Ovary (tissue), 3 donors: Measurements from ENCODE around the gene NCK2.
"Not testable (repeated sequence)": the region's sequence is repeated elsewhere in the genome, so short reads cannot be mapped to it uniquely, and the experiment has no call there.

Source experiments
- EP300 ChIP-seq: sonication (generic); formaldehyde crosslinking; IDR thresholded peaks from one replicate; pipeline ENCODE4 v1.6.1; 2017; ENCODE audit warnings: antibody characterized with exemption
- POLR2A ChIP-seq: fragments of 450-650 bp; IDR thresholded peaks from one replicate; pipeline ENCODE4 v1.6.1; 2017; ENCODE audit warnings: antibody characterized with exemption, mild to moderate bottlenecking, moderate library complexity
- TF ChIP-seq, protein P1 (sequence below), 3 donors: fragments of 450-650 bp in 2 of 3; fragments of 200-600 bp in 1 of 3; IDR thresholded peaks; one replicate each; pipeline versions ENCODE4 v1.5.1 to v1.8.0; 2016 to 2022; ENCODE audit warnings: antibody characterized with exemption in 3 of 3, mild to moderate bottlenecking in 1 of 3
- donor health status: DM: no; HTN: no; CAD: no.

DNA sequence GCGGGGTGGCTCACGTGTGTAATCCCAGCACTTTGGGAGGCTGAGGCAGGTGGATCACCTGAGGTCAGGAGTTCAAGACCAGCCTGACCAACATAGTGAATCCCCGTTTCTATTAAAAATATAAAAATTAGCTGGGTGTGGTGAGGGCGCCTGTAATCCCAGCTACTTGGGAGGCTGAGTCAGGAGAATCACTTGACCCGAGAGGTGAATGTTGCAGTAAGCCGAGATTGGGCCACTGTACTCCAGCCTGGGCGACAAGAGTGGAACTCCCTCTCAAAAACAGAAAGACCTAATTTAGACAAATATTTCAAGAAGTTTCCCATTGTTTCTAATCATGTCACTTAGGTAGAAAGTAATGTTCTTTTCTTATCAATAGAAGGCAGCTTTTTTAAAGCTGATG lies 26.6 kb downstream of the NCK2 start:
- TF ChIP-seq, protein P1, sequence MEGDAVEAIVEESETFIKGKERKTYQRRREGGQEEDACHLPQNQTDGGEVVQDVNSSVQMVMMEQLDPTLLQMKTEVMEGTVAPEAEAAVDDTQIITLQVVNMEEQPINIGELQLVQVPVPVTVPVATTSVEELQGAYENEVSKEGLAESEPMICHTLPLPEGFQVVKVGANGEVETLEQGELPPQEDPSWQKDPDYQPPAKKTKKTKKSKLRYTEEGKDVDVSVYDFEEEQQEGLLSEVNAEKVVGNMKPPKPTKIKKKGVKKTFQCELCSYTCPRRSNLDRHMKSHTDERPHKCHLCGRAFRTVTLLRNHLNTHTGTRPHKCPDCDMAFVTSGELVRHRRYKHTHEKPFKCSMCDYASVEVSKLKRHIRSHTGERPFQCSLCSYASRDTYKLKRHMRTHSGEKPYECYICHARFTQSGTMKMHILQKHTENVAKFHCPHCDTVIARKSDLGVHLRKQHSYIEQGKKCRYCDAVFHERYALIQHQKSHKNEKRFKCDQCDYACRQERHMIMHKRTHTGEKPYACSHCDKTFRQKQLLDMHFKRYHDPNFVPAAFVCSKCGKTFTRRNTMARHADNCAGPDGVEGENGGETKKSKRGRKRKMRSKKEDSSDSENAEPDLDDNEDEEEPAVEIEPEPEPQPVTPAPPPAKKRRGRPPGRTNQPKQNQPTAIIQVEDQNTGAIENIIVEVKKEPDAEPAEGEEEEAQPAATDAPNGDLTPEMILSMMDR (IDR thresholded peaks at IDR 0.05): not testable (repeated sequence)
- TF ChIP-seq POLR2A, EP300: not testable (repeated sequence)
